Measurements from ENCODE around the gene SLC25A53. TPM values are rescaled to one million over a fixed set of nuclear protein-coding genes. Genes with fewer than 3 reads are reported as not detected.

SLC25A53 gene
- total and polyA plus RNA-seq, 2 of the 4 experiments (the other 2 are of a cell fraction) = 3.7 to 5.9 TPM

DNA sequence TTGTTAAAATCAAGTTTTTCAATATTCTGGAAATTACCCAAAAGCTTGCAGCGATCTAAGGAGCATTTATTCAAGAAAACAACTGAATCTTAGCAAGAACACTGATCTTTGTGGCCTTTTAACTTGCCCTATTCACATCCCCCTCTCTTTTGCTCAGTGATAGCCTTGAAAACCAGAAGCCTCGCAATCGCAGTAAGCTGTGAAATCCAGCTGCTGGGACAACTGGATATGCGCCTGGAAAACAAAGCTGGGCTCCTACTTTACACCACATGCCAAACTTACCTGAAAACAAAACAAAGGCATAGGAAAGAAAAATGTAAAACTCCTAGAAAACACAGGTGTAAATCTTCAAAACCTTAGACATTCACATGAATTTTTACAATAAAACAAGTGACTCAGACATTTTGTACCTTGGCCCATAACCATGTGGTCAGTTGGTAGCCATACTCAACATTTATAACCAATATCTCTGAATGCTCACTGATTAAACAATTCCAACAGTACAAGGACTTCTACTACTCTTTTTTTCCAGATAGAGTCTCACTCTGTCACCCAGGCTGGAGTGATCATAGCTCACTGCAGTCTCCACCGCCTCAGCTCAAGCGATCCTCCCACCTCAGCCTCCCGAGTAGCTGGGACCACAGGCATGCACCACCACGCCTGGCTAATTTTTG, 15.6 kb downstream of the SLC25A53 start:
- no peak overlapping the region for H4K5ac ChIP-seq (ENCODE audit: low read depth, low read length)
- 0 out of 2 replicates have a peak, but pooled peaks cover 1% of the 10 kb centered on the region for H3K27me3 ChIP-seq (ENCODE audit: control insufficient read depth, insufficient read depth, low read length)
- H2BK5ac ChIP-seq (ENCODE audit: low read depth, low read length, poor library complexity, severe bottlenecking) = no peak overlapping the region
- H3K9ac ChIP-seq (ENCODE audit: low read depth, low read length) = no peak overlapping the region
- DNase-seq (no peak), ATAC-seq (ENCODE audit: low read depth) (no peak)
- H3K4ac ChIP-seq (ENCODE audit: low read depth, low read length) = no peak overlapping the region
- no TSS peak for BruUV-seq (replicated peaks)
- no peak overlapping the region for H2BK20ac ChIP-seq (ENCODE audit: low read depth, low read length)
- H3K36me3 ChIP-seq (ENCODE audit: control insufficient read depth, insufficient read depth, low read length) = no peaks in the 10 kb centered on the region
- H3K18ac ChIP-seq (ENCODE audit: low read depth, low read length) = no peak overlapping the region
- H4K91ac ChIP-seq (ENCODE audit: insufficient read depth, low read depth, low read length) = no peak overlapping the region
- no peaks in the 10 kb centered on the region for H4K20me1 ChIP-seq (ENCODE audit: insufficient read depth, low read length)
- H3K56ac ChIP-seq (ENCODE audit: extremely low read depth, insufficient read depth, low read length) = no peak overlapping the region
- H3K9me3 ChIP-seq (ENCODE audit: control insufficient read depth, insufficient read depth, low read length) = no peaks in the 10 kb centered on the region
- intact Hi-C loops (cut with micrococcal nuclease) (no loop called here), in situ Hi-C loops (cut with MboI; ENCODE audit: low sequenced_read_pairs) (loop anchor here (25.0 kb wide), 2 partner anchors 454 to 604 kb away; partner anchors contain the start of gene MORF4L2), dilution Hi-C loops (cut with HindIII; ENCODE audit: low sequenced_read_pairs, unreplicated experiment) (no loop called here)
- no peak overlapping the region for H2AFZ ChIP-seq (replicated peaks; ENCODE audit: low read length, poor library complexity)
- H3K23ac ChIP-seq (ENCODE audit: low read depth, low read length) = no peak overlapping the region
- H3K9me1 ChIP-seq (ENCODE audit: insufficient read depth, low read length) = no peaks in the 10 kb centered on the region
- no peak overlapping the region for H2AK5ac ChIP-seq (ENCODE audit: low read depth, low read length)
- ChIA-PET POLR2A (ENCODE audit: unreplicated experiment) (no interaction called here), CTCF (interaction anchor here (0.6 kb wide), 1 partner anchor 238 kb away, joined by 3 read pairs; no protein-coding TSS in a partner anchor)
- H3K4me3 ChIP-seq (ENCODE audit: insufficient read depth, low read depth, low read length) = no peak overlapping the region
- H2BK120ac ChIP-seq (ENCODE audit: low read depth, low read length) = no peak overlapping the region
- H3K4me2 ChIP-seq (ENCODE audit: low read depth, low read length) = no peak overlapping the region
- H3K79me1 ChIP-seq (ENCODE audit: low read depth in 1 of 2, low read length in 2 of 2) = 0 out of 4 replicates have a peak, but pooled peaks cover 0 to 1% of the 10 kb centered on the region in 2 experiments
- TF ChIP-seq RAD21 (IDR thresholded peaks at IDR 0.05; ENCODE audit: low read length) = no peak
- TF ChIP-seq, protein P1, sequence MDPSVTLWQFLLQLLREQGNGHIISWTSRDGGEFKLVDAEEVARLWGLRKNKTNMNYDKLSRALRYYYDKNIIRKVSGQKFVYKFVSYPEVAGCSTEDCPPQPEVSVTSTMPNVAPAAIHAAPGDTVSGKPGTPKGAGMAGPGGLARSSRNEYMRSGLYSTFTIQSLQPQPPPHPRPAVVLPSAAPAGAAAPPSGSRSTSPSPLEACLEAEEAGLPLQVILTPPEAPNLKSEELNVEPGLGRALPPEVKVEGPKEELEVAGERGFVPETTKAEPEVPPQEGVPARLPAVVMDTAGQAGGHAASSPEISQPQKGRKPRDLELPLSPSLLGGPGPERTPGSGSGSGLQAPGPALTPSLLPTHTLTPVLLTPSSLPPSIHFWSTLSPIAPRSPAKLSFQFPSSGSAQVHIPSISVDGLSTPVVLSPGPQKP (IDR thresholded peaks at IDR 0.05; ENCODE audit: borderline replicate concordance, low read depth, low read length) = no peak
- no peak for TF ChIP-seq CHD1 (IDR thresholded peaks at IDR 0.05; ENCODE audit: low read depth, low read length)
- no peak for TF ChIP-seq FOS (IDR thresholded peaks at IDR 0.05; ENCODE audit: low read depth, low read length)
- no peak for TF ChIP-seq MAFK (IDR thresholded peaks at IDR 0.05; ENCODE audit: low read depth, low read length)
- TF ChIP-seq, protein P2, sequence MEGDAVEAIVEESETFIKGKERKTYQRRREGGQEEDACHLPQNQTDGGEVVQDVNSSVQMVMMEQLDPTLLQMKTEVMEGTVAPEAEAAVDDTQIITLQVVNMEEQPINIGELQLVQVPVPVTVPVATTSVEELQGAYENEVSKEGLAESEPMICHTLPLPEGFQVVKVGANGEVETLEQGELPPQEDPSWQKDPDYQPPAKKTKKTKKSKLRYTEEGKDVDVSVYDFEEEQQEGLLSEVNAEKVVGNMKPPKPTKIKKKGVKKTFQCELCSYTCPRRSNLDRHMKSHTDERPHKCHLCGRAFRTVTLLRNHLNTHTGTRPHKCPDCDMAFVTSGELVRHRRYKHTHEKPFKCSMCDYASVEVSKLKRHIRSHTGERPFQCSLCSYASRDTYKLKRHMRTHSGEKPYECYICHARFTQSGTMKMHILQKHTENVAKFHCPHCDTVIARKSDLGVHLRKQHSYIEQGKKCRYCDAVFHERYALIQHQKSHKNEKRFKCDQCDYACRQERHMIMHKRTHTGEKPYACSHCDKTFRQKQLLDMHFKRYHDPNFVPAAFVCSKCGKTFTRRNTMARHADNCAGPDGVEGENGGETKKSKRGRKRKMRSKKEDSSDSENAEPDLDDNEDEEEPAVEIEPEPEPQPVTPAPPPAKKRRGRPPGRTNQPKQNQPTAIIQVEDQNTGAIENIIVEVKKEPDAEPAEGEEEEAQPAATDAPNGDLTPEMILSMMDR (conservative IDR thresholded peaks at IDR 0.05; ENCODE audit: low read depth, low read length) = no peak
- no peak for TF ChIP-seq SMC3 (IDR thresholded peaks at IDR 0.05; ENCODE audit: low read depth, low read length)
- no peak for TF ChIP-seq NFE2L2 (IDR thresholded peaks at IDR 0.05; ENCODE audit: low read depth, low read length)
- no peak for TF ChIP-seq BHLHE40 (IDR thresholded peaks at IDR 0.05; ENCODE audit: low read depth, low read length)
- TF ChIP-seq RCOR1 (IDR thresholded peaks at IDR 0.05; ENCODE audit: insufficient replicate concordance, low read length) = no peak
- no peak for TF ChIP-seq CEBPB (IDR thresholded peaks at IDR 0.05; ENCODE audit: low read depth, low read length)
- TF ChIP-seq MAZ (IDR thresholded peaks at IDR 0.05; ENCODE audit: borderline replicate concordance, low read depth, low read length) = no peak
- no peak for TF ChIP-seq POLR2A (IDR thresholded peaks at IDR 0.05; ENCODE audit: low read depth, low read length)
- no peak for TF ChIP-seq MXI1 (IDR thresholded peaks at IDR 0.05; ENCODE audit: borderline replicate concordance, low read depth, low read length)
- no peak for TF ChIP-seq RFX5 (IDR thresholded peaks at IDR 0.05; ENCODE audit: low read depth, low read length)
- TF ChIP-seq, protein P3, sequence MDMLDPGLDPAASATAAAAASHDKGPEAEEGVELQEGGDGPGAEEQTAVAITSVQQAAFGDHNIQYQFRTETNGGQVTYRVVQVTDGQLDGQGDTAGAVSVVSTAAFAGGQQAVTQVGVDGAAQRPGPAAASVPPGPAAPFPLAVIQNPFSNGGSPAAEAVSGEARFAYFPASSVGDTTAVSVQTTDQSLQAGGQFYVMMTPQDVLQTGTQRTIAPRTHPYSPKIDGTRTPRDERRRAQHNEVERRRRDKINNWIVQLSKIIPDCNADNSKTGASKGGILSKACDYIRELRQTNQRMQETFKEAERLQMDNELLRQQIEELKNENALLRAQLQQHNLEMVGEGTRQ (IDR thresholded peaks at IDR 0.05; ENCODE audit: low read depth, low read length) = no peak
- no peaks in the 10 kb centered on the region for H3K4me1 ChIP-seq (ENCODE audit: control insufficient read depth, insufficient read depth, low read length)
- H2AK9ac ChIP-seq (replicated peaks; ENCODE audit: low read depth, low read length, poor library complexity) = no peak overlapping the region
- no peak overlapping the region for H4K8ac ChIP-seq (ENCODE audit: low read depth in 2 of 2, low read length in 2 of 2)
- 57% methylated on average over 1 of the region's 8 CpGs; no CpG with 5 or more reads in 1 of the 2 experiments for WGBS, 2 experiments (ENCODE audit: extremely low coverage in 2 of 2, insufficient read length in 1 of 2)
- H3K27ac ChIP-seq (ENCODE audit: insufficient read depth, low read length) = no peak overlapping the region
- no peak overlapping the region for H2BK15ac ChIP-seq (ENCODE audit: low read depth, low read length)
- no peak overlapping the region for H3K14ac ChIP-seq (replicated peaks; ENCODE audit: low read depth, low read length)

All from IMR-90 (cell line).